Measurements from ENCODE around the gene PLA2G2F.

DNA sequence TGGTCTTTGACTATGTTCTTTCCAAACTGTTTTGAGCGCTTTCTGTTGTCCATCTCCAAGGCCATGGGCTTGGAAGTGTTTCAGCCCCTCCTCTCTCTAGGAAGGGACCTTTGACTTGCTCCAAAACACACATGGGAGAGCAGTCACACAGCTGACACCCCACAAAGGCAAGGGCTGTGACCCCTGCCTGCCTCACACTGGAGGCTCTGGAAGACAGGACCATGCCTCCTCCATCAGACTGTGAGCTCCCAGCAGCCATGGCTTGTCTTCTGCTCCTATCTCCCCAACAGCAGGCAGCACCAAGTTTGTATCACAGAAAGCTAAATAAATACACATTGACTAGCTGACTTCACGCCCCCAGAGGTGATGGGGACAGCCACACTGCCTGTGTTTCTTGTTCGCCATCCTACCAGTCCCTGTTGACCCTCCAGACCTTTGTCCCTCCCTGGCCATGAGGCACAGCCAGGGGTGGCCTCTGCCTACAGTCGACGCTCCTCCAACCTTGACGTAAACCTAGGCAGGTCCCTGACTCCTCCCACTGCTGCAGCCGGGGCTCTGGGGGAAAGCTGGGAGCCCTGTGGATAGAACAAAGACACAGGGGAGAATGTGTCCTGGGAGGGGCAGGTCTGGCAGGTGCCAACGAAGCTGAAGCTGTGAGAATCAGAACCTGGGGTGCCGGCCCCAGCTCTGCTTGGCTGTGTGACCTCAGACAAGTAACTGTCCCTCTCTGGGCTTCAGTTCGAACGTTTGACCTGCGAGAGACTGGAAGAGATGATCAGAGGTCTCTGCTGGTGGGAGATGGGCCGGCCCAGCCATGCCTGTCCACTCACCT is 4.8 kb downstream of the PLA2G2F start:
- TF ChIP-seq, protein P1, sequence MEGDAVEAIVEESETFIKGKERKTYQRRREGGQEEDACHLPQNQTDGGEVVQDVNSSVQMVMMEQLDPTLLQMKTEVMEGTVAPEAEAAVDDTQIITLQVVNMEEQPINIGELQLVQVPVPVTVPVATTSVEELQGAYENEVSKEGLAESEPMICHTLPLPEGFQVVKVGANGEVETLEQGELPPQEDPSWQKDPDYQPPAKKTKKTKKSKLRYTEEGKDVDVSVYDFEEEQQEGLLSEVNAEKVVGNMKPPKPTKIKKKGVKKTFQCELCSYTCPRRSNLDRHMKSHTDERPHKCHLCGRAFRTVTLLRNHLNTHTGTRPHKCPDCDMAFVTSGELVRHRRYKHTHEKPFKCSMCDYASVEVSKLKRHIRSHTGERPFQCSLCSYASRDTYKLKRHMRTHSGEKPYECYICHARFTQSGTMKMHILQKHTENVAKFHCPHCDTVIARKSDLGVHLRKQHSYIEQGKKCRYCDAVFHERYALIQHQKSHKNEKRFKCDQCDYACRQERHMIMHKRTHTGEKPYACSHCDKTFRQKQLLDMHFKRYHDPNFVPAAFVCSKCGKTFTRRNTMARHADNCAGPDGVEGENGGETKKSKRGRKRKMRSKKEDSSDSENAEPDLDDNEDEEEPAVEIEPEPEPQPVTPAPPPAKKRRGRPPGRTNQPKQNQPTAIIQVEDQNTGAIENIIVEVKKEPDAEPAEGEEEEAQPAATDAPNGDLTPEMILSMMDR (IDR thresholded peaks at IDR 0.05) = no peak
- no peak for TF ChIP-seq POLR2A (IDR thresholded peaks at IDR 0.05)
